HG03571 (cell line): ENCODE measurements around the gene CUL9.

ENCODE experiments used
- ATAC-seq: cut with Tn5 transposase; IDR thresholded peaks from one replicate; pipeline ENCODE4 v1.9.1; 2021; ENCODE audit not compliant: unreplicated experiment

The CUL9 gene

DNA sequence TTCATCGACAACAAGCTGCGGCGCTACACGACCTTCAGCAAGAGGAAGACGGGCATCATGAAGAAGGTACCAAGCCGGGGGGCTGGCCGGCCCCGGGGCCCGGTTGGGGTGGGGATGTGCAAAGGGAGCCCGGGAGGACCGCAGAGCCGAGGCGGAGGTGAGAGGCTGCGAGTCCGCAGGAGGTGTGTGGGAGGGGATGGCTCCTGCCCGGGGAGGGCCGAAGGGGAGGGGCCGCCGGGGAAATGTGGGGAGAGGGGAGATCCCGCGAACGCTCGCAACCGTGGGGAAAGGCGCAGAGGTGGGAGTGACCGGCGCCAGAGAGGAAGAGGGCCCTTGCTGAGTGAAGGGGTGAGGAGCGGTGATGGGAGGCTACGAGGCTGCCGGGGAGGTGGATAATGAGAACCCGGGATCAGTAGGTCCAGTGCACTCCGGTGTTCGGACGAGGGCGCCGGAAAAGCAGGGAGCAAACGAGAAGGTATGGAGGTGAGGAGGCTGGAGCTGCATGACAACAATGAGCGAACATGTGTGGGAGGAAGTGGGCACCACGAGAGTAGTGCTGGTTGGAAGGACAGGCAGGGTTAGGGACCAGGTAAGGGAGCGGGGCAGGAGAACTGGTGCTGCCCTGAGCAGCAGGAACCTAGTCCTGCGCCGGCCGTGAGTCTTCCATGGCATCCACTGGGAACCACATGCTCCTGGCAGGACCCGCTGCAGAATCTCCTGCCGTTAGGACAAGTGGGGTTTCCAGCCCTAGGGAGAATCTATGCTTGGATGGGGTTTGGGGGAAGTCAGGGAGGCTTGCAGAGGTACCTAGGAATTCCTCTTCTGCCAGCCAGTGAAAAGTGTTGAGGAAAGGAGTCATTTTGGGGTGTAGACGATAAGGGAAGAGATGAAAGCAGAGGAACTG lies 9.6 kb upstream of the CUL9 start:
- no peak for ATAC-seq

DNA sequence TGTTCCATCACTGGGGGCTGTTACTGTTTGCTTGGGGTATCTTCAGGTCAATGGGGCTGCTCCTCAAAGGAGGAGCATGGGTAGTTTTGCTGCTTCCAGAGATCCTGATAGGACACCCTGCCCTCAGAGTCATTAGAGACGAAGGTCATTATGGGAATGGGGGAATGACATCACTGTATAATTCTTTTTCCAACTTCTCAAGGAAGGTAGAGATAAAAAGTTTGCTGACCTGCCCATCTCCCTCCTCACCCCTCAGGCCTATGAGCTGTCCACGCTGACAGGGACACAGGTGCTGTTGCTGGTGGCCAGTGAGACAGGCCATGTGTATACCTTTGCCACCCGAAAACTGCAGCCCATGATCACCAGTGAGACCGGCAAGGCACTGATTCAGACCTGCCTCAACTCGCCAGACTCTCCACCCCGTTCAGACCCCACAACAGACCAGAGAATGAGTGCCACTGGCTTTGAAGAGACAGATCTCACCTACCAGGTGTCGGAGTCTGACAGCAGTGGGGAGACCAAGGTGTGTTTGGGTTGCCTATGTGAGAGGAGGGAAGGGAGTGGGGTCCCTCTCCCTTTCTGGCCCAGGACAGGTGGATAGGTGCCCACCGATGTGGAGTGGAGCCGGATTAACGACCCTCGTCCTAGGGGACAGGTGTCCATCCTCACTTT lies 8.3 kb upstream of the CUL9 start:
- no peak for ATAC-seq

DNA sequence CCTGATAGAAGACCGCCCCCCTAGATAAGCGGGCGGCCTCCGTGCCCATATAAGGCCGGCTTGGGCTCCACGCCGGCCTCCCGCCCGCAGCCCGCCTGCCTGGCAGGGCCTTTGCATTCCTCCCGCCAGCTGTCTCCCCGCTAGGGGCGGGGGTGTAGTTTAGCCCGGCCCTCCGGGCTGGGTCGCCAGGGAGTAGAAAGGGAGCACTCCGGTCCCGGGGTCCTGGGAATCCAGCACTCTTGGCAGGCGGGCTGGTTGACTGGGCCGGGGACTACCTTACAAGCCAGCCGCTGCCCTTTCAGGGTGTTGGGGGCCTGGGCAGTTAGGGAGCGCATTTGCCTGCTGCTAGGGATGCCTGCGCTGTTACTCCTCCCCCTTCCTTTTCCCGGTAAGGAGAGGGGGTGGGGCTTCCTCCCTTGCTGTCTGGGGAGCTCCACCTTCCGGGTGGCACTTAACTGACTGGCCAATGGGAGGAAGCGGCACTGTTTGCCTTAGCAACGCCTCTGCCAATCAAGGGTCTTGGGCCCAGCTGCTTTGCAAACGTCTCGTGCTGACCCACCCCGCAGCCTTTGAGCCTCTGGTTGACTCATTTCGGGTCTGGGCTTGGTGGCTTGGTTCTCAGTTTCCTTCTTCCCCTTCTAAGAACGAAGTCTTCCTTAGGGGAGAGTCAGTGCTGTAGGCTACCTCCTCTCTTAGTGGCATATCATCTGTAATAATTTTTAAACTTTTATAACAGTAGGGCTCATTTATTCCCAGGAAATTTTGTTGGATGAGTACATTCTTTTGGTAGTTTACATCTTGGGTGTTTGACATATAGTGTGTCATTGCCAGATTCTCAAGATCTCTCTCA lies 7.5 kb upstream of the CUL9 start:
- ATAC-seq: peak; percentile 57

DNA sequence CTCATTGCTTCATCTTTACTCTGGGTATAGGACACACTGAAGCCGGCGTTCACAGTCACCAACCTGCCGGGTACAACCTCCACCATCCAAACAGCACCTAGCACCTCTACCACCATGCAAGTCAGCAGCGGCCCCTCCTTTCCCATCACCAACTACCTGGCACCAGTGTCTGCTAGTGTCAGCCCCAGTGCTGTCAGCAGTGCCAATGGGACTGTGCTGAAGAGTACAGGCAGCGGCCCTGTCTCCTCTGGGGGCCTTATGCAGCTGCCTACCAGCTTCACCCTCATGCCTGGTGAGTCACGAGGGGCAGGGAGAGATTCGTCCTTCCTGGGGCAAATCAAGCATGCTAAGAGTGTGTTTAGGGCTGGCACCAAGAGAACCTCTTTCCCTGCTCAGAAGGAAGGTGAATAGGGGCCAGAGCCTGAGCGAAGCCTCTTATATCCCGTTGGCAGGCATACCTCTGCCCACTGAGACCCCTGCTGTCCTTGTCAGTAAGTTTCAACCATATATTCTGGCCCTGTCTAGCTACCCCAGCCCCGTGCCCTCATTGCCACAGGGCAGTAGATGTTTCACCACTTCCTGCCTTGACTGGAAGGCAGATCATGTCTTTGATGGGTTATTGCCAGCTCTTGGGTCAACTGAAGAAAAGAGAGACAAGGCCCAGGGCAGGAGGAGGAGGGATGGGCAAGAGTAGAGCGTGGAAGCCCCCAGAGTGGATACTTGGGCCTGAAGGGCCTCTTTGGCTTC lies 6.1 kb upstream of the CUL9 start:
- ATAC-seq: no peak

DNA sequence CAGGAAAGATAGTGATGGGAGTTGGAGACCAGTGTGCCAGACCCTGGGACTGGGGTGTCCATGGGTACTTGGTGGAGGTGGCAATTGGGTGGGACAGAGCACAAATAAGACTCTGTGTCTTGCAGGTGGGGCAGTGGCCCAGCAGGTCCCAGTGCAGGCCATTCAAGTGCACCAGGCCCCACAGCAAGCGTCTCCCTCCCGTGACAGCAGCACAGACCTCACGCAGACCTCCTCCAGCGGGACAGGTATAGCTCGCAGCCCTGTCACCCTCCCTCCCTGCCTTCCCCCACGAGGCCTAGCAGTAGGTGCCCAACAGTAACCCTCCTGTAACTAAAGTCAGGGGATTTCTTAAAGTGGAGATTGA lies 5.6 kb upstream of the CUL9 start:
- ATAC-seq: no peak

DNA sequence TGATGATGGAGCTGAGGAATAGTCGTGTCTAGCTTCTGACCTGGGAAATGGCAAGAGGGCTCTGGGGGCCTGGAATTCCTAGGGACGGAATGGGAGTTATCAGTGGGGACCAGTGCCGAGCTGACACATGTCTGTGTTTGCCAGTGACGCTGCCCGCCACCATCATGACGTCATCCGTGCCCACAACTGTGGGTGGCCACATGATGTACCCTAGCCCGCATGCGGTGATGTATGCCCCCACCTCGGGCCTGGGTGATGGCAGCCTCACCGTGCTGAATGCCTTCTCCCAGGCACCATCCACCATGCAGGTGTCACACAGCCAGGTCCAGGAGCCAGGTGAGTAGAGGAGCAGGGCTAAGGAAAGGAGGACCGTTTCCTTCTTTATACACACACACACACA lies 3.8 kb upstream of the CUL9 start:
- no peak for ATAC-seq

DNA sequence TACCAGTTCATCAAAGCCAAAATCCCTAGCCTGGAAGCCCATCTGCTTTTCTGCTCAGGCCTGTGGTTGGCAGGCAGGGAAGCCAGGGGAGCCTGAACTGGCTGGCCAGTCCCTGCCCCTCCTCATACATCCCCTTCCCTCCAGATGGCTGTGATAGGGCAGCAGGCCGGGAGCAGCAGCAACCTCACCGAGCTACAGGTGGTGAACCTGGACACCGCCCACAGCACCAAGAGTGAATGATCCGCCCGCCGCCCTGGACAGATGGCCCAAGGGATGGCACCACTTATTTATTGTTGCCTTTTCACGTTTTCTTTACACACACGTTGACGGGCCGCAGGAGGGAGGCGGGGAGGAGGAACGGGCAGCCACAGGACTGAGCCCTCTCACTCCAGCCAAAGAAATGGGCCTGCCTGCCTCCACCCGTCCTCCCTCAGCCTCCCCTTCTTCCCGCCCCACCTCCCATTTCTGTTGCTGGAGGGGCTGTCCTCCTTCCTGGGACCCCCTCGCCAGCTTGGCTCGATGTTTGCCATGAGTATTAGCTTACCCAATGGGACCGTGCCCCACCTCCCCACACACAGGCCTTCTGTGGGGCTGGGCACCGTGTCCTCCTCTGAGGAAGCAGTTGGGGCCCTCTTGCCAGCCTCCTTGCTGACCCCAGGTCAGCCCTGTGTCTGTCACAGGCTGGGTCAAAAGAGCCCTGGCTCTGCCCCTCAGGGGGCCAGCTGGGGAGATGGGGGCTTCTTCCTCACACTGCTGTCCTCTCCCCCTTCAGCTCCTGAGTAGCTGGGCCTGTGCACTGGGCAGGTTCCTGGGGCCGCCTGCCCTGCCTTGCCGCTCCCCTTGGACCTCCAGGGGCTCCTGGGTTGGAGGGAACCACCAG lies 2.8 kb upstream of the CUL9 start:
- no peak for ATAC-seq

DNA sequence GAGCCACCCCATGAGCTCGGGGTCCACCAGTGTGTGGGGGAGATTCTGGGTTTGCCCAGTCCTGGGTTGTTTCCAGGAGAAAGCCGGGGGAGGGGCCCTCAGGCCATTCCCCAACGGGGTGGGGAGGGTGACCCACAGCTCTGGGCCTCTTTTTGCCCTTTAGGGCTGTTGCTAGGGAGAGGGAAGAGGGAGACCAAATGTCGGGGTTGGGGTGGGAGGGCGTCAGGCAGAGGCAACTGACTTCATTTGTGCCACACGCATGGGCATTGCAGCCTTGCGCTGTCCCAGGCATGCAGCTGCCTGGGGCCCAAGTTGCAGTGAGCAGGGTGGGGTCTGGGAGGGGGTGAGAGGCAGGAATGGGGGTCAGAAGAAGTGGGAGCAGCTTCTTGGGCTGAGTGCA lies 1.9 kb upstream of the CUL9 start:
- ATAC-seq: no peak

DNA sequence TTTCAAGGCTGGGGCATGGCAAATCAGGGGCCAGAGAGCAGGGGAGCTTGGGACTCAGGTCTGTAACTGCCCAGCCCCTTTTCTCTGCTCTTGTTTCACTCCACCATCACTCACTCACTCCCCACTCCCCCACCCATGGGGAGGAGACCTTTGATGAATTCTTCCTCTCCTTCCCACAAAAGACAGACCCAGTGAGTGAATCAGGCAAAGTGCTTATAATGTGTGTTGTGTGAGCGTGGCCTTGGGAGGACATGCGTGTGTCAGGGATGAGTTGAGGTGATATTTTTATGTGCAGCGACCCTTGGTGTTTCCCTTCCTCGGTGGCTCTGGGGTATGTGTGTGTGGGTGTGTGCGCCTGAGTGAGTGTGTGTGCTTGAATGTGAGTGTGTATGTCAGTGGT lies 1.0 kb upstream of the CUL9 start:
- ATAC-seq: no peak

DNA sequence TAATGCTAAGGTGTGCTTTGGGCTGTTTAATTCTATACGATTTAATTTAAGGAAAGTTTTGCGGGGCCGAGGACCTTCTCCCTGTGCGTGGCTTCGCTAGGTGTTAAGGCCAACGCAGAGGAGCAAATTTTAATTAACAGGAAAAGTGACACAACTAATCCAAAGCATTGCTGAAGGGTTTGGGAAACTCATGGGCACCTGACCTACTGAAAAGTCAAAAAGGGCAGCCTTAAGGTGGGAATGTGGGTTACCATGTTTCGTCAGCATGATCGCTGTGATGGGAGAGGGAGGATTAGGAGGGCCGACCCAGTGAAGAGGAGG lies 415 bp upstream of the CUL9 start:
- no peak for ATAC-seq

DNA sequence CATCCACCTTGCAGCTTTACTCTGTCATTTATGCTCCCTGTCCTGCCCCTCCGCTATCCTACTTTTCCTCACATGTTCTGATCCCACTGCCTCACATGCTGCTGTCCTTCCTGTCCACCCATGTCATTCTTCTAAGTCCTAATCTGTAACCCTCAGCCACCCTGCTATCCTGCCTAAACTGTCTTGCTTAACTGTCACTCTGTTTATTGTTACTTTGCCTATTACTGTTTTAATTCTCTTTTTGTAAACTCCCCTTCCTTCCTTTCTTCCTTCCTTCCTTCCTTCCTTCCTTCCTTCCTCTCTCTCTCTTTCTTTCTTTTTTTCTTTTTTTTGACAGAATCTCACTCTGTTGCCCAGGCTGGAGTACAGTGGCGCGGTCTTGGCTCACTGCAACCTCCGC lies 1.4 kb downstream of the CUL9 start:
- ATAC-seq: no peak

DNA sequence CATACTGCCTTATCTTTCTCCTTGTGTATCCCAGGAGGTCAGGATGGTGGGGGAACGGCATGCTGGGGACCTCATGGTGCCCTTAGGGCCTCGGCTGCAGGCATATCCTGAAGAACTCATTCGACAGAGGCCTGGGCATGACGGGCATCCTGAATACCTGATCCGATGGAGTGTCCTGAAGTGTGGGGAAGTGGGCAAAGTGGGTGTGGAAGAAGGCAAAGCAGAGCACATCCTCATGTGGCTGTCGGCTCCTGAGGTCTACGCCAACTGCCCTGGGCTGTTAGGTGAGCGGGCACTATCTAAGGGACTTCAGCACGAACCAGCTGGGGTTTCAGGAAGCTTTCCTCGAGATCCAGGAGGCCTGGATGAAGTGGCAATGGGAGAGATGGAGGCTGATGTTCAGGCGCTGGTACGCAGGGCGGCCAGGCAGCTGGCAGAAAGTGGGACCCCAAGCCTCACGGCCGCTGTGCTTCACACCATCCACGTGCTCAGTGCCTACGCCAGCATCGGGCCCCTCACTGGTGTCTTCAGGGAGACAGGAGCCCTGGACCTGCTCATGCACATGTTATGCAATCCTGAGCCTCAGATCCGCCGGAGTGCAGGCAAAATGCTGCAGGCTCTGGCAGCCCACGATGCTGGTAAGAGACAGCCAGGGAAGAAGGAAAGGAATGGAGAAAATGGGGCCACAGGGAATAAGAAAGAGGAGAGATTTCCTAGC lies 2.4 kb downstream of the CUL9 start:
- no peak for ATAC-seq

DNA sequence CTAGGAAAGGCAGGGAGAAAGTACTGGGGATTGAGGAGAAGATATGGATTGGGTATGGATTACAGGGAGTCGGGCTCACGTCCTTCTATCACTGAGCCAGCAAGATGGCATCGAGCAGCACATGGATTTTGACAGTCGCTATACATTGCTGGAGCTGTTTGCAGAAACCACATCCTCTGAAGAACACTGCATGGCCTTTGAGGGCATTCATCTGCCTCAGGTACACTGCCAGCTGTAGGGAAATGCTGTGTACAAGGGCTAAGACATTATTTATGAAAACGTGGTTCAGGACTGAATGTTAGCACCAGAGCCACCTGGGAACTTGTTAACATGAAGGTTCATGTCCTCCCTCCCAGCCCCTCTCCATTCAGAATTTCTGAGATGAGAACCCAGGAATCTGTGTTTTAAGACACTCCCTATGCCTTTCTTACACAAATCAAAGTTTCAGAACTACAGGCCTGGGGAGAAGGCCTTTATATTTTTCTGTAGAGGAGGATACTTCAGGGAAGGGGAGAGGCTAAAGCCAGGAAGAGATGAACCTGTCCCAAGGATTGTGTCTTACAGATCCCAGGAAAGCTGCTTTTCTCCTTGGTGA lies 3.5 kb downstream of the CUL9 start:
- ATAC-seq: no peak

DNA sequence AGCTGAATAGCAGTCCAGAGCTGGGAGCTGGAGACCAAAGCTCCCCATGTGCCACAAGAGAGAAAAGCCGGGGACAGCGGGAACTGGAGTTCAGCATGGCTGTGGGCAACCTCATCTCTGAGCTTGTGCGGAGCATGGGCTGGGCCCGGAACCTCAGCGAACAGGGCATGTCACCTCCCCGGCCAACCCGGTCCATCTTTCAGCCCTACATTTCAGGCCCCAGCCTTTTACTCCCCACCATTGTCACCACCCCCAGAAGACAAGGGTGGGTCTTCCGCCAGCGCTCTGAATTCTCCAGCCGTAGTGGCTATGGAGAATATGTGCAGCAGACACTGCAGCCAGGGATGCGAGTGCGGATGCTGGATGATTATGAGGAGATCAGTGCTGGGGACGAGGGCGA lies 4.0 kb downstream of the CUL9 start:
- no peak for ATAC-seq

DNA sequence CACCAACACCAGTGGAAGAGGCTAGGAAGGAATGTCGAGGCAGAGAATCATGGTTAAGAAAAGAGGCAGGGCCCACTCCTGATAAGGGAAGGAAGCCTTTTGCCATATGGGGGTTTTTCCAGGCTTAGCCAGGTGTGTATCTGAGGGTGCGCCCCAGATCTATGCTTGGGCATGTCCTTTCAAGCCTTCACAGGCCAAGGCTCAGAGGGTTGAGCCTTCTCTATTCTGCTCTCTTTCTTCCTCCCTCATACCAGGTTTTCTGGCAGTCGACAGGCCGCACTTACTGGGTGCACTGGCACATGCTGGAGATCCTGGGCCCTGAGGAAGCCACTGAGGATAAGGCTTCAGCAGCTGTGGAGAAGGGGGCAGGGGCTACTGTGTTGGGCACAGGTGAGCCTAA lies 4.7 kb downstream of the CUL9 start:
- no peak for ATAC-seq

DNA sequence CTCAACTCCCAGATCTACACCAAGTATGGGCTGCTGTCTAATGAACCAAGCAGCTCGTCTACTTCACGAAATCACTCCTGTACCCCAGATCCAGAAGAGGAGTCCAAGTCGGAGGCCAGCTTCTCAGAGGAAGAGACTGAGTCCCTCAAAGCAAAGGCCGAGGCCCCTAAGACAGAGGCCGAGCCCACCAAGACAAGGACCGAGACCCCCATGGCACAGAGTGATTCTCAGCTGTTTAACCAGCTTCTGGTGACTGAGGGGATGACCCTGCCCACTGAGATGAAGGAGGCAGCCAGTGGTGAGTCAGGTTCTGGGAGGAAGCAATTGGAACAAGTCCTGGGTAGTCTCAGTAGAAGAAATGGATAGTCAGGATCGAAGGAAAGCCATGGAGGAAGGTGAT lies 5.8 kb downstream of the CUL9 start:
- no peak for ATAC-seq

DNA sequence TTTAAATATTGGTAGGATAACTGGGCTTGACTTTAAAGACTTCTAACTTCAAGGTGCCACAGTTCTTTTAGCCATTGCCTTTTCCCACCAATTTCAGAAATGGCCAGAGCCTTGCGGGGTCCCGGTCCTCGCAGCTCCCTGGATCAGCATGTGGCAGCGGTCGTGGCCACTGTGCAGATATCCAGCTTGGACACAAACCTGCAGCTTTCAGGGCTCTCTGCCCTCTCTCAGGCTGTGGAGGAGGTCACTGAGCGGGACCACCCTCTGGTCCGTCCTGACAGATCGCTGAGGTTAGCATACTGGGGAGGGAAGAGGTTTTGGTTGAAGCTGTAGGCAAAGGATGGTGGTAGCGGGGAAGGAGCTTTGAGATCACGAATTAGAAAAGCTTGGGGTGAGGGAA lies 6.4 kb downstream of the CUL9 start:
- ATAC-seq: no peak

DNA sequence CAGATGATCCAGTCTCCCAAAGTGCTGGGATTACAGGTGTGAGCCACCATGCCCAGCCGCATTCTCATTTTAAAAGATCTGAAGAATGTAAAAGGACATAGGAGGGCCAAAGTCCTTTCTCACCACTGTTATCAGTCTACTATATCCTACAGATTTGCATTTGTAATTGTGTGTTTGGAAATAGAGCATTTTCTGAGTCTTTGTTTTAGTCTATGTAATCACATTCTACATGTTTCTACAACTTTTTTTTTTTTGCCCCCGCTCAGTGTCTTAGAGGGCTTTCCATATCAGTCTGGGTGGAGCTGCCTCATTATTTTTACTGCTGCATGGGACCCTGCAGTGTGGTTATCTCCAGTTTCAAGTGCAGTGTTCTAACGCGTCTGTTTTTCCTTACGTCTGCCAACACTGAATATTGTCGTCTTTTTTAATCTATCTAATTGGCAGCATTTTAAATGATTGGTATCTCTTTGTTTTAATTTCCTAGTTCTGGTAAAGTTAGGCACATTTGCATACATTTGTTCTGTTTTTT lies 7.8 kb downstream of the CUL9 start:
- ATAC-seq: no peak

DNA sequence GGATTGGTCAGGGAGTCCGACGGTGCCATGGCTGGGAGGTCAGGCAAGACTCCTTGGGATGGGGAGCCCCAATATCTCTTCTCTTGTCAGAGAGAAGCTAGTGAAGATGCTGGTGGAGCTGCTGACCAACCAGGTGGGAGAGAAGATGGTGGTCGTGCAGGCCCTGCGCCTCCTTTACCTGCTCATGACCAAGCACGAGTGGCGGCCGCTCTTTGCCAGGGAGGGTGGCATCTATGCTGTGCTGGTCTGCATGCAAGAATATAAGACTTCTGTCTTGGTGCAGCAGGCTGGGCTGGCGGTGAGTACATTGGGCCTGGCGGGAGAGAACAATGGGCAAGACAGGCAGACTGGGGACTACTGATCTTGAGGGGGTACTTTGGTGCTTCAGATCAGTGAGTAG lies 10.9 kb downstream of the CUL9 start:
- no peak for ATAC-seq
